Esophagus muscularis mucosa (tissue), 3 donors: Measurements from ENCODE around the gene COPE.

Experiments used
- POLR2A ChIP-seq: fragments of 450-650 bp; IDR thresholded peaks from one replicate; pipeline ENCODE4 v1.6.1; 2017; ENCODE audit warnings: antibody characterized with exemption, moderate library complexity, mild to moderate bottlenecking, low read depth
- TF ChIP-seq, protein P1 (sequence below), 3 experiments: fragments of 200-600 bp in 2 of 3; fragments of 450-650 bp in 1 of 3; sonication (generic) in 2 of 3; IDR thresholded peaks; one replicate each; pipeline ENCODE4 v1.5.1; 2017 to 2019; ENCODE audit warnings: antibody characterized with exemption in 3 of 3, mild to moderate bottlenecking in 2 of 3, moderate library complexity in 1 of 3

- TF ChIP-seq, protein P1, sequence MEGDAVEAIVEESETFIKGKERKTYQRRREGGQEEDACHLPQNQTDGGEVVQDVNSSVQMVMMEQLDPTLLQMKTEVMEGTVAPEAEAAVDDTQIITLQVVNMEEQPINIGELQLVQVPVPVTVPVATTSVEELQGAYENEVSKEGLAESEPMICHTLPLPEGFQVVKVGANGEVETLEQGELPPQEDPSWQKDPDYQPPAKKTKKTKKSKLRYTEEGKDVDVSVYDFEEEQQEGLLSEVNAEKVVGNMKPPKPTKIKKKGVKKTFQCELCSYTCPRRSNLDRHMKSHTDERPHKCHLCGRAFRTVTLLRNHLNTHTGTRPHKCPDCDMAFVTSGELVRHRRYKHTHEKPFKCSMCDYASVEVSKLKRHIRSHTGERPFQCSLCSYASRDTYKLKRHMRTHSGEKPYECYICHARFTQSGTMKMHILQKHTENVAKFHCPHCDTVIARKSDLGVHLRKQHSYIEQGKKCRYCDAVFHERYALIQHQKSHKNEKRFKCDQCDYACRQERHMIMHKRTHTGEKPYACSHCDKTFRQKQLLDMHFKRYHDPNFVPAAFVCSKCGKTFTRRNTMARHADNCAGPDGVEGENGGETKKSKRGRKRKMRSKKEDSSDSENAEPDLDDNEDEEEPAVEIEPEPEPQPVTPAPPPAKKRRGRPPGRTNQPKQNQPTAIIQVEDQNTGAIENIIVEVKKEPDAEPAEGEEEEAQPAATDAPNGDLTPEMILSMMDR (IDR thresholded peaks at IDR 0.05): no peak
- TF ChIP-seq POLR2A: no peak
Observed at GRCh38 chr19:18961767-18962620, 42.8 kb upstream of the COPE start.
